NCI-H1694 (cell line): Measurements from ENCODE around the gene RICTOR.
"Not testable (repeated sequence)": the region's sequence is repeated elsewhere in the genome, so short reads cannot be mapped to it uniquely, and the experiment has no call there.

Source experiments
- DNase-seq: peaks from one replicate; lab custom pipeline; 2025; lab: John Stamatoyannopoulos, UW

The RICTOR gene

DNA sequence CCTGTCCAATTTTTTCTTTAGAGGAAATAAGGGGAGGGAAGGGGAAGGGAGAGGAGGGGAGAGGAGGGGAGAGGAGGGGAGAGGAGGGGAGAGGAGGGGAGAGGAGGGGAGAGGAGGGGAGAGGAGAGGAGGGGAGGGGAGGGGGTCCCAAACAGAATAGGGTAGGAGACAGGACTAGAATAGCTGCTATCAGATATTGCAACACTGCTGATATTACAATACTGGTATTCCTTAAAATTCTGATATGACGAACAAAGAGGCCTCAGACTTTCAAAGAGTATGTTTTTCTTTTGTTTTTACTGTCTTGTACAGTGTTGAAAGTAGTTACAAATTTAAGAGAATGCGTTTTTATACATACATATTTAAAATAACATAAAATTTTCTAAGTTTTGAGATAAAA is 67.5 kb downstream of the RICTOR start:
- no peak for DNase-seq

DNA sequence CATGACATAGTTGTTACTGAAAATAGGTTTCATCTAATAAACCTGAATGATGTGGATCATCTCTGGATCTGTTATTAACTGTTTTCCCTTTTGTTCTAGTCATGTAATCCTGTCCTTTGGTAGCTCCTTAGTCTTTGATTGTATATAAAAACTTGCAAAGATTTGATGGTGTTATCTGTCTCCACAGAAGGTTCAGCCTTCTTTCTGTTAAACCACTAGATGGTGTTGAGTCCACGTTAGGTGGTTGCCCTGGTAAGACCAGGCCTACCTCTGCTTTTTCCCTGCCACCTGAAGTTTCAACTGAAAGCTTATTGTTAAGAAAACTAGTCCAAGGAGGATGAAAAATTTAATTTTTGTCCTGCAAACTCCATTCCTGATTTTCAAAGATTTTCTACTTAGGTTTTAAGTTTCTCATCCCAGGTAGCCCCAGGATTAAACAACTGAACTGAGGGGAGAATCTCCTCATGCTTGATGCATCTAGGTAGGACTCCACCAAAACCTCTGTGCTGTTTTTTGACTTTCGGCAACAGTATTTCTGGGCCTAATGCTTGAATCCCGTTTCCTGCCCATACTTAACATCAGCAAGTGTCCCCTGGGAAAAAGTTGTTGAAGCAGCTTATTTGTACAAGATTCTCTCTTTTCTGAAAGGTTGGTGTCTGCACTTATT is 68.5 kb downstream of the RICTOR start:
- no peak for DNase-seq

DNA sequence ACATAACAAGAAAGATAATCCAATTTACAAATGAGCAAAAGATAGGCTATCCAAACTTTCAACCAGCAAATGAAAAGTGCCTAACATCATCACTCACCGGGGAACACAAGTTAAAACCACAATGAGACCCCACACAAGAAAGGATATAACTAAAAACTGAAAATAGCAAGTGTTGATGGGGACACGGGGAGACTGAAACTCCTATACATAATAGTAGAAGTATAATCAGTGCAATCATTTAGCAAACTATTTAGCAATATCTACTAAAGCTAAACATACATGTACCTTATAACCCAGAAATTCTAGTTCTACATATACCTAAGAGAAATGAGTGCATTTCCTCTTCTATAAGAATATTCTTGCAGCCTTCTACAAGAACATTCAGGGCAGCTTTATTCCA is 72.5 kb downstream of the RICTOR start:
- no peak for DNase-seq

- DNase-seq: no peak
Observed at GRCh38 chr5:38999037-38999436, 75.2 kb downstream of the RICTOR start.

GRCh38 chr5:38997591-38997990 is 76.6 kb downstream of the RICTOR start:
- DNase-seq: no peak

- DNase-seq: no peak
Observed at GRCh38 chr5:38996123-38996522, 78.1 kb downstream of the RICTOR start.

- peak; percentile 85 for DNase-seq
Observed at GRCh38 chr5:38994324-38994927, 79.8 kb downstream of the RICTOR start.

GRCh38 chr5:38989974-38990719 is 84.1 kb downstream of the RICTOR start:
- DNase-seq: not testable (repeated sequence)

DNA sequence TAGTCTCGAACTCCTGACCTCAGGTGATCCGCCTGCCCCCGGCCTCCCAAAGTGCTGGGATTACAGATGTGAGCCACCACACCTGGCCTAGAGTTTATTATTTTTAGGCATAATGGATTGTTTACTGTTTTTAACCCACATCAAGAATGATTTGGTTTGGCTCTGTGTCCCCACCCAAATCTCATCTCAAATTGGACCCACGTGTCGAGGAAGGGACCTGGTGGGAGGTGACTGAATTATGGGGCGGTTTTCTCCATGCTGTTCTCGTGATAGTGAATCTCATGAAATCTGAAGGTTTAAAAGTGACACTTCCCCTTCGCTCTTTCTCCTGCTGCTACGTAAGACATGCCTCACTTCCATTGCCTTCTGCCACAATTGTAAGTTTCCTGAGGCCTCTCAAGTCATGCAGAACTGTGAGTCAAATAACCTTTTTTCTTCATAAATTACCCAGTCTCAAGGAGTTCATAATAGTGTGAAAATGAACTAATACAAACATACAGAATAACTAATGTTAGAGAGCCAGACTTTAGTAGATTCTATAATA is 88.2 kb downstream of the RICTOR start:
- no peak for DNase-seq

- DNase-seq: no peak
Observed at GRCh38 chr5:38979535-38979934, 94.7 kb downstream of the RICTOR start.

DNA sequence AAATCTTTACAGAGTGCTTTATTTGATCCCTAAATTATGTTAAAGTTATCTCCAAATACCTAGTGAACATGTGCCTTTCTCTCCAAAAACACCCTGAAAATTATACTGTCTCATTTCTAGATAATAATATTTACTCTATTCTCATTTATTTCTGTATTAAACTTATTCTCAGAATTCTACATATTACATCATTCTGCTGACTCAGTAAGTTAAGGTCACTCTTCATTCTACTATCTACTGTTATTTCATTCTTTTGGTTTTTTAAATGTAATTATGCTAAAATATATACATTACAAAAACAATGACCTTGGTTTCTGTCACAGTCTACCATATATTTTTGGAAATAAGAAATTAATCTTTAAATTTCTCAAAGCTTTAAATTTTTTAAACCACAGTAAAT is 96.2 kb downstream of the RICTOR start:
- no peak for DNase-seq

GRCh38 chr5:38968665-38969064 is 105.5 kb downstream of the RICTOR start:
- DNase-seq: no peak

DNA sequence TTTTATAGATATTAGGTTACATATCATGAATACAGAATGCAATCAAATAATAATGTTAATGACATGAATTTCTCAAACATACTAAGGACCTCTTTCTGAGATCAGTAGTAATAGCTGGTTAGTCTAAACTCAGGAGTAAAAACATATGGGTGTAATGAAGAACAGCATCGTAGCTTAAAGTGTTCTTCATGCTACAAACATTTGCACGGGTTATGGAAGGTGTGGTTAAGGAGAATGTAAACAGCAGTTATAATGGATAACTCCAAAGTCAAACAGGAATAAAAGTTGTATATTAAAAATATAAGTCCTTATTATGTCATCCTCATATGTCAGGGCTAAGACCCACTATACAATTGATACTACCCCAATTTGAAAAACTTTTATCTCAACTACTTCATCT is 112.5 kb downstream of the RICTOR start:
- DNase-seq: no peak

GRCh38 chr5:38953426-38954012 is 120.7 kb downstream of the RICTOR start:
- DNase-seq: no peak

GRCh38 chr5:38948501-38948900 is 125.7 kb downstream of the RICTOR start:
- no peak for DNase-seq

DNA sequence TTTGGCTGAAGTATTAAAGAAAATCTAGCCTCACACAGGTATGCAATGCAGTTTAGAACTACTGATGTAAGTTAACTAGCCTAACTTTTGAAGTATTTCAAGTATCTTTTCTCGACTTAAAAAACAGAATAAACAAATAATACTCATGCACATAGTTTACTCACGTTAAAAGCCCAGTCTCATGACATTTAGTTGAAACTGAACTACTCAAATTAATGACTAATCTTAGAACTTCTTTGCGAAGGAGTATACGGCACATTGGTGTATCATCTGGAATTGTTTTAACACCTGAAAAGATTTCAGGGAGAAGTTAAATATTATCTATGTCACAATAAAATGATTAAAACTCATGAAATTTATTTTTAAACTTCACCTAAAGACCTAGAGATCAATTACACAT is 129.9 kb downstream of the RICTOR start:
- DNase-seq: no peak

- DNase-seq: no peak
Observed at GRCh38 chr5:38941912-38942311, 132.3 kb downstream of the RICTOR start.

DNA sequence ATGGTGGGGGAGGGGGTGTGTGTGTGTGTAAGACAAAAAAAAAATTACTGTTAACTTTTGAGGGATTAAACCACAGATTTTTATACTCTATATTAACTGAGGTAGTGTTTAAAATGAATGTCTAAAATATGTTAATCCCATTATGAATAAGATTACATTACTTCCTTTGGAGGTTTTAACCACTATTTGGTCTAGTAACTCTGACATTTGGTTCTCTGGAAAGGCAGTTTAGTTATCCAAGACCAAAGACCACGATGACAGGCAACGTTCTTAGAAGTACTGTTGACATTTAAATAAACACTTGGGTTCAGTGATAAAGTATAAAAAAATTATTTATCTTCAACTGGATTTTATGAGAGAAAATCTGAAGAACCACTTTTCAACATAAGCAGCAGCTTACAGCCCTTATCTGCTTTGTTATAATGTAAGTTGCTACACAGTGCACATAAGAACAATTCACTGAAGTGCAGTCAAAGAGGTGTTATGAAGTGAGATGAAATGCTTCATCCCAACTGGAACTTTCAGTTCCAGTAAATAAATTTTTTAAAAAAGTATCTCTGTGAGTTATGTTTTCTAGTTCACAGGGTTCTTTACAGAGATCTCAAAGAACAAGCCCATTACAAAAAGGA is 133.9 kb downstream of the RICTOR start:
- DNase-seq: no peak

GRCh38 chr5:38938973-38939372 is 135.2 kb downstream of the RICTOR start:
- no peak for DNase-seq

GRCh38 chr5:38938424-38938823 is 135.8 kb downstream of the RICTOR start:
- DNase-seq: no peak

GRCh38 chr5:38936269-38936668 is 137.9 kb downstream of the RICTOR start:
- DNase-seq: no peak

DNA sequence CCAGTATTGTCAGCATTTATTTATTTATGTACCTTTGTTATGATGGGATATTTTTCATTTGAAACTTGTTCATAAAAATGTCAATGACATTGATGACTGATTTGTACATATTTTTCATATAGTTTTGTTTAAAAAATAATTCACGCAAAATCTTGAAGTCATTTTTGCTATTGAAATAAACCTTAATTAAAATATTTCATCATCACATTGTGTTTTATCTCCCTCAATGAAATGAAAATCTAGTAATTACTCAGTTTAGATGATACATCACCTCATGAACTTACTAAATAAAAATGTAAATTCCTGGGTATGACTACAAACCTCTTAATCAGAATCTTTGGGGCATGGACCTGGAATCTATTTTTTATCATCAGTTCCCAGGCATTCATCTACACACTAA is 138.8 kb downstream of the RICTOR start:
- no peak for DNase-seq
